Measurements from ENCODE around the gene DTNB.

DNA sequence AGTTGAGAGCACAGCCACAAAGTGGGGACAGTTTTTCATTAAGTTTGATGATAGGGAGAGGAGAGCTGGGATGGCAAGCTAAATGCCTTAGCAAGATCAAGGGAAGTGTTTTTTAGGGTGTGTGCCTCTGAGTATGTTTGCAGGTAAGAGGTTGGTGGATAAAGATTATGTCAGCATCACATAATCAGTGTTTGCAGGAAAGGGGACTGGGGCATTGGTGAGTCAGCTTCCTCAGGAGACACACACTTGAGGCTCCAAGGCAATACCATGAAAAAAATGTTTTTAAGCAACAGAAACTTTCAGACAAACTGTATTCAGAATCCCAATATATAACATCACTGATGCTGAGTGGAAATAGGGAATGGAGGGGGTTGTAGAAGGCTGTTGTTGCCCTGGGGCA is 25.4 kb upstream of the DTNB start:
- TF ChIP-seq EZH2 (IDR thresholded peaks at IDR 0.05) (no peak), POLR2AphosphoS5 (IDR thresholded peaks at IDR 0.05; ENCODE audit: borderline replicate concordance, low read depth, low read length) (no peak), FOXP2 (optimal IDR thresholded peaks at IDR 0.05; ENCODE audit: control extremely low read depth, extremely low read length, insufficient read depth) (no peak)
